HepG2 (cell line): ENCODE data around the gene FGFR4. TPM values are rescaled to one million over a fixed set of nuclear protein-coding genes. Genes with fewer than 3 reads are reported as not detected.

ENCODE experiments used
- ATAC-seq: fragments of 200-7000 bp; cut with Tn5 transposase; 3 replicates; pipeline ENCODE4 v1.9.1; 2020; ENCODE audit warnings: mild to moderate bottlenecking, moderate library complexity
- BruUV-seq: library from RNA; stranded (reverse); fragments of 400-500 nt; replicated peaks from 2 replicates; lab custom pipeline; 2021; lab: Mats Ljungman, UMichigan
- CTCF ChIA-PET: fragments of 300-600 bp; formaldehyde crosslinking; extraction: SDS; loops from one replicate; lab custom pipeline; 2021; ENCODE audit warnings: low total read pairs, inconsistent platforms, low intra/inter-chr PET ratio; lab: Yijun Ruan, JAX
- POLR2A ChIA-PET: fragments of 350-600 bp; sonication (Branson Sonifier 250); formaldehyde crosslinking; loops from one replicate; lab custom pipeline; 2020; ENCODE audit warnings: antibody characterized with exemption, inconsistent platforms; lab: Yijun Ruan, JAX
- DNase-seq: peaks from one replicate; pipeline ENCODE4 v3.0.0-alpha.2; 2015; ENCODE audit warnings: low spot score
- FAIRE-seq: peaks from 3 replicates; lab custom pipeline; 2011; peaks lifted over from hg19 to GRCh38; lab: Jason Lieb, UNC
- H2AFZ ChIP-seq: one replicate; pipeline ENCODE4 v1.6.1; 2011; ENCODE audit warnings: low read length, inconsistent platforms
- H3K27ac ChIP-seq: fragments of 300-600 bp; 3 replicates; pipeline ENCODE4 v1.8.0; 2011; ENCODE audit warnings: mixed run types, mild to moderate bottlenecking, mixed read lengths, low read length, inconsistent platforms; ENCODE audit not compliant: insufficient read depth; ENCODE audit errors: extremely low read length
- H3K27me3 ChIP-seq, 2 experiments: fragments of 200-600 bp in 1 of 2; 2 replicates in 1 of 2; 3 replicates in 1 of 2; pipeline versions ENCODE4 v1.6.0 to v1.8.0; 2011; ENCODE audit warnings: low read length in 2 of 2, mild to moderate bottlenecking in 2 of 2, moderate library complexity in 2 of 2, inconsistent platforms in 1 of 2; ENCODE audit not compliant: insufficient read depth in 2 of 2, control insufficient read depth in 1 of 2
- H3K36me3 ChIP-seq, 2 experiments: fragments of 200-600 bp in 1 of 2; replicated peaks in 1 of 2; 2 replicates in 1 of 2; 3 replicates in 1 of 2; pipeline versions ENCODE4 v1.5.1 to v1.8.0; 2011; ENCODE audit warnings: low read length in 2 of 2, inconsistent platforms in 1 of 2; ENCODE audit not compliant: insufficient read depth in 2 of 2, control insufficient read depth in 1 of 2
- H3K4me1 ChIP-seq: 2 replicates; pipeline ENCODE4 v1.5.1; 2012; ENCODE audit warnings: low read length, inconsistent platforms; ENCODE audit not compliant: insufficient read depth
- H3K4me2 ChIP-seq: 2 replicates; pipeline ENCODE4 v1.6.0; 2011; ENCODE audit warnings: low read depth, low read length, inconsistent platforms
- H3K4me3 ChIP-seq, 3 experiments: fragments of 200-600 bp in 1 of 3; sonication (generic), shearing (Covaris generic) in 1 of 3; replicated peaks in 1 of 3; 2 replicates each; pipeline ENCODE4 v1.5.1; 2011 to 2016; ENCODE audit warnings: low read length in 3 of 3, inconsistent platforms in 2 of 3, low read depth in 2 of 3, mild to moderate bottlenecking in 2 of 3, control low read depth in 1 of 3, mixed read lengths in 1 of 3; ENCODE audit not compliant: insufficient read depth in 1 of 3
- H3K79me2 ChIP-seq: one replicate; pipeline ENCODE4 v1.6.1; 2011; ENCODE audit warnings: low read length, inconsistent platforms; ENCODE audit not compliant: insufficient read depth
- H3K9ac ChIP-seq: 2 replicates; pipeline ENCODE4 v1.6.0; 2011; ENCODE audit warnings: mild to moderate bottlenecking, low read depth, low read length, inconsistent platforms; ENCODE audit not compliant: insufficient read depth
- H3K9me3 ChIP-seq: 2 replicates; pipeline ENCODE4 v1.5.1; 2012; ENCODE audit warnings: mild to moderate bottlenecking, low read length
- H4K20me1 ChIP-seq: 2 replicates; pipeline ENCODE4 v1.6.0; 2011; ENCODE audit warnings: inconsistent platforms, mild to moderate bottlenecking, low read length, moderate library complexity; ENCODE audit not compliant: insufficient read depth
- DMAP1 ChIP-seq: IDR thresholded peaks from 2 replicates; pipeline ENCODE4 v1.6.1; 2016
- FOXK1 ChIP-seq: sonication (generic); formaldehyde crosslinking; IDR thresholded peaks from 2 replicates; pipeline ENCODE4 v1.4.0; 2020; ENCODE audit warnings: low read depth, missing genetic modification reagents, borderline replicate concordance
- GFI1 ChIP-seq: sonication (generic); formaldehyde crosslinking; IDR thresholded peaks from 2 replicates; pipeline ENCODE4 v1.5.0; 2020; ENCODE audit warnings: missing genetic modification reagents, mild to moderate bottlenecking, borderline replicate concordance
- NFATC3 ChIP-seq: sonication (generic); formaldehyde crosslinking; IDR thresholded peaks from 2 replicates; pipeline ENCODE4 v1.5.1; 2020; ENCODE audit warnings: mild to moderate bottlenecking, missing genetic modification reagents
- ZBTB38 ChIP-seq: sonication (generic); formaldehyde crosslinking; IDR thresholded peaks from 2 replicates; pipeline ENCODE4 v1.5.1; 2020; ENCODE audit warnings: mild to moderate bottlenecking, missing genetic modification reagents
- ZNF326 ChIP-seq: sonication (generic); formaldehyde crosslinking; IDR thresholded peaks from 2 replicates; pipeline ENCODE4 v1.4.0; 2020; ENCODE audit warnings: missing genetic modification reagents, borderline replicate concordance
- ZNF792 ChIP-seq: IDR thresholded peaks from 2 replicates; pipeline ENCODE4 v1.6.1; 2016
- WGBS: methylation state at CpG from one replicate; pipeline ENCODE4 v1.1.6; 2017; ENCODE audit warnings: low lambda C conversion rate; 5-methylcytosine and 5-hydroxymethylcytosine counted together
- in situ Hi-C: cut with HindIII; loops from 2 replicates; pipeline ENCODE4 v1.10.0; 2017; ENCODE audit warnings: low pct_unique_long_range_greater_than_20kb; ENCODE audit not compliant: extremely low pct_ligation_motif_present
- intact Hi-C: fragments of 100-400 bp; cut with micrococcal nuclease; formaldehyde crosslinking; loops from one replicate; pipeline ENCODE4 v1.10.0; 2022; ENCODE audit not compliant: unreplicated experiment
- polyA plus RNA-seq, 8 experiments: library from polyadenylated mRNA; depleted of rRNA in 3 of 8; stranded (reverse) in 7 of 8; unstranded in 1 of 8; fragments of >200 nt; fragmentation: Illumina TruSeq in 4 of 8; extraction: Trizol in 4 of 8; gene quantifications; 2 replicates each; pipeline versions ENCODE4 v1.2.1 to v1.2.3, GENCODE V29; 2011 to 2016; ENCODE audit warnings: low read depth in 4 of 8, missing spikeins in 1 of 8, mixed read lengths in 1 of 8; ENCODE audit not compliant: insufficient read depth in 1 of 8
- total RNA-seq, 5 experiments: library from RNA; depleted of rRNA; stranded (reverse); fragments of >200 nt; fragmentation: Illumina TruSeq; extraction: Trizol; gene quantifications; 2 replicates each; pipeline ENCODE4 v1.2.3, GENCODE V29; 2016; ENCODE audit warnings: low read depth in 1 of 5
- TF ChIP-seq, protein P1 (sequence below): IDR thresholded peaks from 2 replicates; pipeline ENCODE4 v1.6.1; 2016; ENCODE audit warnings: missing compliant biosample characterization, missing genetic modification reagents, borderline replicate concordance

FGFR4 gene
- total and polyA plus RNA-seq, 2 of the 13 experiments (the other 11 are each of a cell fraction or from before 2014, with no cell fraction given) = 129 to 219 TPM

DNA sequence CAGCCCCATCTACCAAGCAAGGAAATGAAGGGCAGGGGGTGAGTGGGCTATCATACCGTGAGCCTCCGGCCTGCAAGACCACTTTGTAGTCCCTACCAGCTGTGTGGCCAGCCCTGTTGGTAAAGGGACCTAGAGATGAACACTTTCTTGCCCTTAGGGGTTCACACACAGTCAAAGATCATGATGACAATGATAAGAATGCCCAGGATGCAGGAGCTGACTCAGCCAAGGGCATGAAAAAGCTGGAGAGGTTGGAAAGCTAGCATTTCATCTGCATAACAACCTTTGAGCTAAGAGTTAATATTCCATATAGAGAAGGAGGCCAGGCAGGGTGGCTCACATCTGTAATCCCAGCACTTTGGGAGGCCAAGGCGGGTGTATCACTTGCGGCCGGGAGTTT lies 19.2 kb upstream of the FGFR4 start:
- no peak overlapping the region for H3K27ac ChIP-seq
- peaks cover 11% of the 10 kb centered on the region for H3K4me1 ChIP-seq
- H3K4me2 ChIP-seq = no peak overlapping the region
- CTCF ChIA-PET = no interaction called here
- FAIRE-seq = no peak
- no peak for ATAC-seq
- no peak overlapping the region for H3K9ac ChIP-seq
- no peak overlapping the region for H3K4me3 ChIP-seq
- no peak for DNase-seq
- in situ Hi-C loops (no loop called here), intact Hi-C loops (no loop called here)
- no peaks in the 10 kb centered on the region for H4K20me1 ChIP-seq
- WGBS = 97% methylated on average over 5 of the region's 5 CpGs
- no peaks in the 10 kb centered on the region for H3K9me3 ChIP-seq
- TF ChIP-seq NFATC3 (CRISPR knock-in tag) = no peak
- no peak for TF ChIP-seq ZBTB38 (CRISPR knock-in tag)
- no peak for TF ChIP-seq FOXK1 (CRISPR knock-in tag)
- no peak for TF ChIP-seq GFI1 (CRISPR knock-in tag)
- TF ChIP-seq DMAP1 (CRISPR knock-in tag) = no peak
- no peak for TF ChIP-seq ZNF792
- TF ChIP-seq ZNF326 (CRISPR knock-in tag) = no peak
- TF ChIP-seq, protein P1, sequence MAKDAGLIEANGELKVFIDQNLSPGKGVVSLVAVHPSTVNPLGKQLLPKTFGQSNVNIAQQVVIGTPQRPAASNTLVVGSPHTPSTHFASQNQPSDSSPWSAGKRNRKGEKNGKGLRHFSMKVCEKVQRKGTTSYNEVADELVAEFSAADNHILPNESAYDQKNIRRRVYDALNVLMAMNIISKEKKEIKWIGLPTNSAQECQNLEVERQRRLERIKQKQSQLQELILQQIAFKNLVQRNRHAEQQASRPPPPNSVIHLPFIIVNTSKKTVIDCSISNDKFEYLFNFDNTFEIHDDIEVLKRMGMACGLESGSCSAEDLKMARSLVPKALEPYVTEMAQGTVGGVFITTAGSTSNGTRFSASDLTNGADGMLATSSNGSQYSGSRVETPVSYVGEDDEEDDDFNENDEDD (CRISPR knock-in tag) = no peak
- no peaks in the 10 kb centered on the region for H3K27me3 ChIP-seq
- no peak overlapping the region for H2AFZ ChIP-seq
- H3K79me2 ChIP-seq = no peaks in the 10 kb centered on the region
- POLR2A ChIA-PET = interaction anchor here (13.3 kb wide), 1 partner anchor 19 kb away, joined by 119 read pairs; the partner anchor contains the start of gene FGFR4
- no TSS peak for BruUV-seq
- H3K36me3 ChIP-seq = peaks cover 5 to 18% of the 10 kb centered on the region in 2 experiments; a peak in 2 of 5 replicates
